Measurements from ENCODE around the gene MYG1.
A peak's percentile ranks its signal among the peaks of the same experiment; 100 is the strongest.

Gene MYG1

GRCh38 chr12:53299454-53300180 lies at the start of gene MYG1:
Gene MYG1, plus strand, starts transcription at chr12:53299695. Its CDS starts 43 bp downstream, at chr12:53299738.
- DNase-seq = peak; percentile 98

- DNase-seq = peak; percentile 96
These were observed 47.8 kb upstream of the MYG1 start for GRCh38 chr12:53251477-53252348.

GRCh38 chr12:53252349-53252916 lies 47.1 kb upstream of the MYG1 start:
- DNase-seq = peak; percentile 70

GRCh38 chr12:53253298-53253697 lies 46.2 kb upstream of the MYG1 start:
- DNase-seq = no peak

GRCh38 chr12:53254816-53255545 lies 44.5 kb upstream of the MYG1 start:
- DNase-seq = peak; percentile 49

- no peak for DNase-seq
These were observed 43.5 kb upstream of the MYG1 start for GRCh38 chr12:53255996-53256395.

- DNase-seq = no peak
These were observed 40.7 kb upstream of the MYG1 start for GRCh38 chr12:53258541-53259539.

GRCh38 chr12:53259891-53260290 lies 39.6 kb upstream of the MYG1 start:
- DNase-seq = no peak

- no peak for DNase-seq
These were observed 33.7 kb upstream of the MYG1 start for GRCh38 chr12:53265783-53266182.

- DNase-seq = no peak
These were observed 32.0 kb upstream of the MYG1 start for GRCh38 chr12:53267306-53267998.

- peak; percentile 86 for DNase-seq
These were observed 31.4 kb upstream of the MYG1 start, which contains the start of gene ESPL1 for GRCh38 chr12:53267999-53268629. Gene ESPL1, plus strand, starts transcription at chr12:53268299. Its CDS starts 468 bp downstream, at chr12:53268767.

- DNase-seq = no peak
These were observed 30.6 kb upstream of the MYG1 start for GRCh38 chr12:53268630-53269562.

GRCh38 chr12:53274445-53274844 lies 25.1 kb upstream of the MYG1 start:
- DNase-seq = no peak

- no peak for DNase-seq
These were observed 23.0 kb upstream of the MYG1 start for GRCh38 chr12:53276511-53276910.

GRCh38 chr12:53277981-53278380 lies 21.5 kb upstream of the MYG1 start:
- DNase-seq = no peak

GRCh38 chr12:53279283-53279869 lies 20.1 kb upstream of the MYG1 start:
- no peak for DNase-seq

GRCh38 chr12:53279888-53280498 lies 19.5 kb upstream of the MYG1 start:
- no peak for DNase-seq

GRCh38 chr12:53286448-53286847 lies 13.0 kb upstream of the MYG1 start:
- DNase-seq = no peak

Measured in islet precursor cell (in vitro differentiated cells).